D341Med (cell line): Measurements from ENCODE around the gene ATXN10.

ENCODE experiments used
- DNase-seq: peaks from one replicate; pipeline ENCODE4 v3.0.0; 2012; ENCODE audit warnings: low spot score

The ATXN10 gene

GRCh38 chr22:45878901-45879551 is 207.4 kb downstream of the ATXN10 start:
- peak; percentile 44 for DNase-seq

GRCh38 chr22:45879552-45879949 is 207.9 kb downstream of the ATXN10 start:
- DNase-seq, result no peak

GRCh38 chr22:45880091-45880715 is 208.6 kb downstream of the ATXN10 start:
- peak; percentile 27 for DNase-seq

DNA sequence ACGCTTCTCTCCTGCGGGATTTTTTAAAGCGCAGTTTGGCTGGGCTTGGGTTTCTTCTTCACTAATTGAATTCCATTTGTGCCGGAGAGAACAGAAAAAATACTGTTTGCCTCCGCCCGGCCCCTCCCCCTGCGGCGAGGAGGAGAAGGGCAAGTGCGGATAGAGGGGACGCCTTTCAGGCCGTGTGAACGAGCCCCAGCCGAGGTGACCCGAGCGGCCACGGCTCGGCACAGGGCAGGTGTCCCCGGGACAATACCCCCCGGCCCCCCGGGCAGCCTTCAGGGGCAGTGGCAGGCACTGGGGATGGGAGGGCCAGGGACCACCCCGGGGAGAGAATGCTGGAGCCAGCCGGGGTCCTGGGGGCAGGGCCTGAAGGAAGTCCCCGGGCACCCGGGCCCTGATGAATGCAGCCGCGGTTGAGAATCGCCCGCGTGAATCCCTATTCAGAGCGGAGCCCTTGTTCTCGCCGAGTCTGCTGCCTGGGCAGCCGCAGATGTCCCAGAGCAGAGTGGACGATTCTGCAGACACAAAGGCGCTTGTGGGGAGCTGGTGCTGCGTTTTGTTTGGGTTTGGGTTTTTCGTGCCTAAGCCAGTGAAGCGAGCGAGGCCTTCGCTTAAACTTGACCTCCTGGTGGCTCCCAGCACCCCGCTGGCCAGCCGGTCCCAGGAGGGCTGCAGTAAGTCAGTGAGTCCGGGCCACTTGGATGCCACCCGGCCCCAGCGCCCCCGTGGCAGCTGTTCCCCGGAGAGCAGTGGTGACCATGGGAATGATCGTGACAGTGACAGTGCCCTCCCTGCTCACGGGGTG is 209.3 kb downstream of the ATXN10 start:
- peak; percentile 43 for DNase-seq

DNA sequence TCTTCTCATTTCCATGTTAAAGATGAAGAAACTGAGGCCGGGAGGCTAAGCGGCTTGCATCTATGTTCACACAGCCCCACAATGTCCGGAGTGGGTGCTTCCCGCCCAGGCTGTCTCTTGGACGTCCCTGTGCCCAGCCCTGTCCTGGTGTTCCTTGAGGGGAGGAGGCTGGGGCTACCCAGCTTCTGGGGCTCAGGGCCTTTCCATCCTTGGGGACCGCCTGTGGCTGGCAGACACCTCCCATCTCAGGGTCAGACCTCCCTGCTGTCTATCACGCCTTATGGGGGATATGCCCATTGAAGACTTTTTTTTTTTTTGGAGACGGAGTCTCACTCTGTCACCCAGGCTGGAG is 209.9 kb downstream of the ATXN10 start:
- DNase-seq, result no peak

DNA sequence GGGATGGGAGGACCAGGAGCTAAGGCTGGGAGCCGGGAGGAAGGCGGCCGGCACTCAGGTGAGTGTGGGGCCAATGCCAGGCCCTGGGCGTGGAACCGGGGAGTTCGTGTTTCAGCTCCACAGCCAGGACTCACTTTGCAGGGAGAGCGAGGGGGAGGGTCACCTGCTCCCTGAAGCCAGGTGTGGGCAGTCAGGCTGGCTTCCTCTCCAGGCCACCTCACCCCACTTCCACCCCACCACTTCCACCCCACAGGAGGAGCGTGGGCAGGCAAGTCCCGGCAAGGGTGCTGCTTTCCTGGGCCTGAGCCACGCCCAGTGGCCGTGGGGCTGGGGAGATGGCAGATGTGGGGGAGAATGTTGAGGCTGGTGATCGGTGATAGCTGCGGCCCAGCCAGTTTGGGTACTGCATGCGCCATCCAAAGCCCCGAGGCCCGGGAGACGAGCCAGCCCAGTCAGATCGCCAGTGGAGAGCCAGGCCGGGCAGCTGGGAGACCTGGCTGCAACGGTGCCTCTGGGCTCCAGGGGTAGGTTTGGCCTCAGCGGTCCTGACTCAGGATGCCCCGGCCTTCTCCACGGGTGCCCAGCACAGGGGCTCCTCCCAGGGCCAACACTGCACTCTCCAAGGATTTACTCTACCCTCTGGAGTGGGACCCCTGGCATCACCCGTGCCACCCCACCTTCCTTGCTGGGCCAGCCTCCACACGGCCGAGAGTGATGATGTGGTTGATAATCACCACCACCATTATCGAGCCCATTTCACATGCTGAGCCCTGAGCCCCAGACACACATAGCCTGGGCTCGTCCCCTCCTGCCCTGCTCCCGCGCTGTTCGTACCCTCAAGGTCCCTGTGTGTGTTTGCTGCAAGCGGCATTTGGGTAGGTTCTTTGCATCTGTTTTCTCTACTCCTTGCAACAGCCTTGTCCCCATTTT is 211.5 kb downstream of the ATXN10 start:
- no peak for DNase-seq

- no peak for DNase-seq
Observed at GRCh38 chr22:45883811-45884170, 212.2 kb downstream of the ATXN10 start.

DNA sequence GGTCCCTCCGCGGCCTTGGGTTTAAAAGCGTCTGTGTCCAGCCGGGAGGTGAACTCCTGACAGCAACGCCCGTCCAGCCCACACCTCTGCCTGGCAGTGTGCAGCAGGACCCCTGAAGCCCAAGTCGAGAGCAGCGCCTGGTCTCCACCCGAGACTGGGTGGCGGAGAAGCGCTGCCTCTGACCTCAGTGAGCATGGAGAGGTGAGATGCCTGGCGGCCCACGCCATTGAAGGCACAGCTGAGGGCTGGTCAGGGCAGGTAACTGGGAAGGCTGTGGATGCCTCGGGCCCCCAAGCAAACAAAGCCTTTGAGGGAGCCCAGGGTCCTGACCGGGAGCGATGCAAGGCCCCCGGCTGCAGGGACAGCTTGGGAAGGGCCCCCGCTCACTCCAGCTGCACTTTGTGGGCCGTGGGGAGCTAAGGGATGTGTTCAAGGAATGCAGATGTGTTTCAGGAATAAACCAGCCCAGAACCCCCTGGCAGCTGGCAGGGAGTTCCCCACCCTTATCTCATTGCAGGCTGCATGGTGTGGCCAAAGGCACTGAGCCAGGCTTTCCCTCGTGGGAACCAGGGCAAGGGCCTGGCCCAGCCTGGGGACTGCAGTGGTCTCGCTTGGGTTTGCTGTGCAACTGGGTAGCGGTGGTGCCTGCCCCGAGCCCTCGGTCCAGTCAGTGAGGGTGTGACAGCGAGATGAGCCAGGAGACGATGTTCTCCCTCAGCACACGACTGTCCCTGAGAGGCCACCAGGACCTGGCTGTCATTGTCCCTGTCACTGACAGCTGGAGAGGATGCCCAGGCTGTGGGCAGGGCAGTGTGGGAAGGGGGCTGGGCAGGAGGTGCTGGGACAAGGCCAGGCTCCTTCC is 212.8 kb downstream of the ATXN10 start:
- DNase-seq, result no peak

DNA sequence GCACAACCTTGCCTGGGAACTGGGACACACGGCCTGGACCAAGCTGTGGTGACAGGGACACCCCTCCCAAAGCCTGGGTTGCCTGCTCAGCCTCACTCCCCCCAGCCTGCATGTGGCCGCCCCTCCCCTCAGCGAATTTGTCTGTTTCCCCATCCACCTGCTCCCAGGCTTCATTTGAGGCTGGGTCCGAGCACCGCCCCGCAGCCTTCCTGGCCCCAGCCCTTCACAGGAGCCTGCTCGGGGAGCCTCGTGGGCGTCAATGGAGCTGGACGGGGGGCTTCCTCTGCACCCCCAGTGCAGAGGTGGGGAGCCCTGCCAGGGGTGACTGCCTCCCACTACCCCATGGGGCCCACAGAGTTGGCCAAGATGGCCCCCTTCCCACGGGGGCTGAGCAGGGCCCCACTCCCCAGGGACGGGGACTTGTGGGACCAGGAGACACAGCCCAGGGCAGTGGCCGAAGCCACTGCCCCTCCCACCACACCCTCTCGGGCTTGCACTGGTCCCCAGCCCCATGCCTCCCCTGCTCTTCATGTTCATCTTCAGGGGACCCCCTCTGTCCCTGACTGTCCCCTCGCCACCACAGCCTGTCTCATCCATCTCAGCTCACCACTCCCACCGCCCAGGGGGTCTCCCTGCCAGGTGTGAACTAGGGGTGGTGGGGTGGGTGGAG is 213.7 kb downstream of the ATXN10 start:
- DNase-seq, result no peak

DNA sequence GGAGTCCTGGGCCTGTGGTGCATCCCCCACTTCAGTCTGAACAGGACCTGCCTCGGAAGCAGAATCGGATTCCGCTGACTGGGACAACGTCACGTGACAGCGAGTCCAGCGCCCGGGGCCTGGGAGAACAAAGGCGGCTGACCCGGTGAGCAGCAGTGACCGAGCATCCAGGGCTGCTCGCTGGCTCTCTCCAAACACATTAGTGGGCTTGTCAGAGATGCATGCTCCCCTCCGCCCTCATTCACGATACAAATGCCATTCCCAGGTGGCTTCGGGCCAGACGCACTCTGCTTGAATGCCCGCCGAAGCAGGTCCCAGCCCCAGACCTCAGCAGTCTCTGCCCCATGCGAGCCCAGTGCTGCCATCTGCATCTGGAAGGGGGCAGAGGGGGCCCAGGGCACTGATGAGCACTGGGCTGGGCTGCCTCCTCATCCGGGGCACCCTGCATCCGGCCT is 214.3 kb downstream of the ATXN10 start:
- no peak for DNase-seq

DNA sequence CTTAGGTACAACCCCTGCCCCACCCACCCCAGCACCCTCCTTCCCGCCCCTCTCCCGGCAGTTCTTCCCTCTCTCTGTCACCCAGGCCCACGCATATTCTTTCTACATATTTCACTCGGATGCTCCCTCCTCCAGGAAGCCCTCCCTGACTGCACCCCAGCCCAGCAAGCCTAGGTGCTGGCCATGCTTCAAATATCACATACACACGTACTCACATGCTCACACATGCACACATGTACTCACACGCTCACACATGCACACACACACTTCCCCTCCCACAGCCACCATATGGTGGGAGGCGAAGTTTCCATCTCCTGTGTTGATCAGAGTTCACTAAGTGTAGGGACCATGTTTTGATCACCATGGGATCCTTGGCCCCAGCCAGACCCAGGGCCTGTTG is 214.9 kb downstream of the ATXN10 start:
- no peak for DNase-seq

DNA sequence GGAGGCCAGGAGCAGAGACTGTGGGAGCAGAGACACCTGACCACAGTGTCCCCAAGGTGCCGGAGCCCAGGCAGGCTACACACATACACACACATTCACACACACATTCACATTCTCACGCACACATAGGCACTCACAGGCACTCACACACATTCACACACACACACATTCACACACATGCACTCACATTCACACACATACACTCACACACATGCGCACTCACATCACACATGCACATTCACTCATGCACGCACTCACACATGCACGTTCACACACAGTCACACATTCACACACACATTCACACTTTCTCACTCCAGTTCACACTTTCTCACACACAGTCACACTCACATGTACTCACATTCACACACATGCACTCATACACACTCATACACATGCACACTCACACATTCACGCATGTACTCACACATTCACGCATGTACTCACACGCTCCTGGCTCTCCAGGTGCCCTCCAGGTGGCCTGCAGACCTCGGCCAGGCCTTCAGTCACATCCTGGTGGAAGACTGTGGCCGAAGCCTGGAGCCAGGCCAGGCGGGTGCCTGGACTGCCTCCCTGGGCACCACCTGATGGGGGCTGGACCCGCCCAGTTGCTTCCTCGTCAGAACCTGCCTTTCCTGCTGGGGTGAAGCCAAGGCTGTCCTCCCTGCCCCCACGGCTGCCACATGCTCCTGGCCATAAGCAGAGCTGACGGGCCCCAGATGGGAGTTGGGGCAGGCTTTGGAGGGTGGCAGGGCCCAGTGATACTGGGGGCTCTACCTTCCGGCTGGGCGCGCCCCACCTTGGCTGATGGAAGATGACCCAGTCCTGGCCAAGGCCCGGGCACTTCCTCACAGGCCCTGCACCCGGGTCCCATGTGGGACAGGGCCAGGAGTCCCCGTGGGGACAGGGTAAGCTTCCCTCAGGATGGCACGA is 215.8 kb downstream of the ATXN10 start:
- DNase-seq, result no peak

GRCh38 chr22:45888221-45889092 is 216.8 kb downstream of the ATXN10 start:
- DNase-seq, result no peak

GRCh38 chr22:45889093-45889538 is 217.5 kb downstream of the ATXN10 start:
- DNase-seq, result no peak

DNA sequence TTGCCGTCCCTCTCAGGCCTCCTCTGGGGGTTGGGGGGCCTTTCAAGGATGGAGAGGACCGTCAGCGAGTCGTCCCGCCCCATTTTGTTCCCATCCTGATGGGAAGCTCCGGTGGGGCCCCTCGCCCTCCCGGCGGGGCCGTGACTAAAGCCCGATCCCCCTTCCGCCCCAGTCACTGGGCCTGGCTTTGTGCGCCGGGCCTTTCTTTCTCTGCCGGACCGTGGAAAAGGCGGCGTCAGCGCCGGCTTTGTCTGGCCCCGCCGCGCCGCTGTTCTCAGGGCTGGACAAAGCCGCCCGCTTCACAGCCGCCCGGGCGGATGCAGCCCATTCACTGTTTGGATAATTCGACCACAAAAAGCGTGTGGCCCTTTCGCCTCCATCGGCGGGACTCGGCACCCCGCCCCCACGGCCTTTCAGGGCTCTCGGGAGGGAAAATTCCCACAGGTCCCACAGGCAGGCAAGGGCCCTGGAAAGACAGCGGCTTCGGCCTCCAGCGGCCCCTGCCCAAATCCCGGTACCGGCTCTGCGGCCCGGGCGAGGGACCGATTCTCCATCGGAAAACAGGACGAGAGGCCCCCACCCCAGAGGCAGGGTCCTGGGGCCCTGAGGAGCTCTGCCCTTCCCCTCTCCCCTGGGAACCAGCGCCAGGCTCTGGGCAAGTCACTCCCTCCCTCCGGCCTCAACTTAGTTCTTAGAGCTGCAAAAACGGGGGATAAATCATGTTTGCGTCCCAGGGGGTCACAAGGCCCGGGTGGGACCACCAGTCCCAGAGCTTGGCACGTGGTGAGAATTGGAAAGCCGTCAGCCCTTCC is 218.1 kb downstream of the ATXN10 start:
- no peak for DNase-seq

GRCh38 chr22:45890351-45890635 is 218.7 kb downstream of the ATXN10 start:
- no peak for DNase-seq

DNA sequence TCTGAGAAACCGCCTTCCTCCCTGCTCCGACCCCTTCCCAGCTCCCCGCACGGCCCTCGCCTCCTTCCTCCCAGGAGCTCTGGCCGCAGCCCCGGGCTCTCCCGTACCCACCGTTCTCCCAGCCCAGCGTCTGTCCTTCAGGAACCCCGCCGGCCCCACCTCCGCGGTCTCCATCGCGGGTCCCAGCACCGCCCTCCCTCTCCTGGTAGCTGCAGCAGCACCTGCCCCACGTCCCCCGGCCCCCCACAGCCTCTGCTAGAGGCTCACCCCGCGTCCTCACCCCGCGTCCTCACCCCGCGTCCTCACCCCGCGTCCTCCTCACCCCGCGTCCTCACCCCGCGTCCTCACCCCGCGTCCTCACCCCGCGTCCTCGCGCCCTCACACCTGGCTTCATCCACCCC is 219.4 kb downstream of the ATXN10 start:
- DNase-seq, result no peak

GRCh38 chr22:45891471-45891995 is 219.9 kb downstream of the ATXN10 start:
- no peak for DNase-seq
